Mucosa of stomach (tissue), 1 donor: Measurements from ENCODE around the gene ZP4.

Experiments
- H3K27me3 ChIP-seq: one replicate; pipeline ENCODE4 v1.7.0; 2013; ENCODE audit warnings: mild to moderate bottlenecking, low read length; ENCODE audit not compliant: control insufficient read depth, insufficient read depth
- H3K36me3 ChIP-seq: one replicate; pipeline ENCODE4 v1.7.0; 2013; ENCODE audit warnings: low read length; ENCODE audit not compliant: control insufficient read depth, insufficient read depth
- H3K4me1 ChIP-seq: one replicate; pipeline ENCODE4 v1.7.0; 2013; ENCODE audit warnings: mild to moderate bottlenecking, low read length; ENCODE audit not compliant: control insufficient read depth, insufficient read depth
- H3K4me3 ChIP-seq: one replicate; pipeline ENCODE4 v1.7.0; 2013; ENCODE audit warnings: low read length
- H3K9ac ChIP-seq: one replicate; pipeline ENCODE4 v1.7.0; 2013; ENCODE audit warnings: mild to moderate bottlenecking, low read length, moderate library complexity
- H3K9me3 ChIP-seq: one replicate; pipeline ENCODE4 v1.7.0; 2013; ENCODE audit warnings: mild to moderate bottlenecking, low read length, moderate library complexity; ENCODE audit not compliant: control insufficient read depth
- donor health status: Pancreatic carcinoma.

ZP4 gene

DNA sequence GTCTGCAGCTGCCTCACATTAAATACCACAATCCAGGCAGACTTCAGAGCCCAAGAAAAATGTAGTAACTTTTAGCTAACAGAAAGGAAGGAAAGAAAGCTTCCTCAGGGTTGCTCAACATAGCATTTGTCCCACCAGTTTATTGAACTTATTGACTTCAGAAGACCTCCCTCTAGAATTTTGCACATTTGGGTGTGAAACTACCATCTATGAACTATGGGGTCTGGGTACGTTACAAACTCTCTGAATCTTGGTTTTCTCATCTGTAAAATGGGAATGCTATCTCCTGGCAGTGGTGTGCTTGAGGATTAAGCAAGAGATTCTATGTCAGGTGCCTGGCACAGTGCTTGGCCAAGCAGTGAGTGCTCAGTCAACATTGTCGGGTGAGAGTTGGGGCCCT lies at the start of gene ZP4:
ZP4 (minus strand) TSS at position 101 of the 400 bp plus-strand sequence. CDS start 287 bp downstream, outside the sequence.
- Histone ChIP-seq H3K4me3 (no peak within 1 kb of the TSS), H3K27me3 (no peaks in the 10 kb centered on the region), H3K4me1 (no peaks in the 10 kb centered on the region), H3K36me3 (no peaks in the 10 kb centered on the region), H3K9ac (no peak within 1 kb of the TSS), H3K9me3 (no peaks in the 10 kb centered on the region)

GRCh38 chr1:237938553-237938952 lies 47.8 kb upstream of the ZP4 start:
- Histone ChIP-seq H3K4me3 (no peak overlapping the region), H3K27me3 (no peaks in the 10 kb centered on the region), H3K4me1 (no peaks in the 10 kb centered on the region), H3K36me3 (no peaks in the 10 kb centered on the region), H3K9me3 (no peaks in the 10 kb centered on the region), H3K9ac (no peak overlapping the region)

DNA sequence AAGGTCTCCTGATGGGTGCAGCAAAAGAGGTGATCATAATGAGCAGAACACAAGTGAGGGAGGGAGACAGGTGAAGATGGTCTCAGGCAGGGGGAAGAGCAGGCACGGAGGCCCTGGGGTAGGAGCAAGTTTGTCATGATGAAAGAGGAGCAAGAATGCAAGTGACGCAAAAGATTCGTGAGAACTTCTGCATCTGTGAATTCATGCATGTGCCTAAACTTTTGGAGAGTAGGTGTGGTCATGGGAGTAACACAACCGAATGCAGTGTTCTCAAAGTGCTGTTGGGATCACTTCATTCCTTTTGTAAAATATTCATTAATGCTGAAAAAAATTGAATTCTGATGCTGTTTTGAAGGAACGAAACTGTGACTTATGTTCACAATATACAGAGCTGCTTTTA lies 47.3 kb upstream of the ZP4 start:
- Histone ChIP-seq H3K9ac (no peak overlapping the region), H3K27me3 (no peaks in the 10 kb centered on the region), H3K4me3 (no peak overlapping the region), H3K36me3 (no peaks in the 10 kb centered on the region), H3K9me3 (no peaks in the 10 kb centered on the region), H3K4me1 (no peaks in the 10 kb centered on the region)

DNA sequence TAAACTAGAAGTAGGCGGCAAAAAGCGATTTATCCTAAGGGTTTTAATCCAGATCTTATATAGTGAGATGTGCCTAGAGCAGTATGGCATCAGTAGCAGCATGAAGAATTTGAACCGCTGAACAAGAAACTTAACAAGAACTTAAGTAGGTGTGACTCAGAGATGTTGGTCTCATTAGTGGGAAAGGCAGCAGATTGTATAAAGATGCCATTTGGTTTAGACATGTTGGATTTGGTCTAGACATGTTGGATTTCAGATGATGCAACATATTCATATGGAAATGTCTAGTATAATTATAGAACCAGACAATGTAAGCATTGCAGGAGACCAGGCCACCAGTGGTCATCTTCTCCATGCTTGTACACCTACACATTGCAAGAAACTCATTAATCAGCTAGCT lies 42.1 kb upstream of the ZP4 start:
- no peak overlapping the region for H3K9ac ChIP-seq
- H3K36me3 ChIP-seq, result no peaks in the 10 kb centered on the region
- no peaks in the 10 kb centered on the region for H3K4me1 ChIP-seq
- H3K9me3 ChIP-seq, result no peaks in the 10 kb centered on the region
- no peak overlapping the region for H3K4me3 ChIP-seq
- no peaks in the 10 kb centered on the region for H3K27me3 ChIP-seq

DNA sequence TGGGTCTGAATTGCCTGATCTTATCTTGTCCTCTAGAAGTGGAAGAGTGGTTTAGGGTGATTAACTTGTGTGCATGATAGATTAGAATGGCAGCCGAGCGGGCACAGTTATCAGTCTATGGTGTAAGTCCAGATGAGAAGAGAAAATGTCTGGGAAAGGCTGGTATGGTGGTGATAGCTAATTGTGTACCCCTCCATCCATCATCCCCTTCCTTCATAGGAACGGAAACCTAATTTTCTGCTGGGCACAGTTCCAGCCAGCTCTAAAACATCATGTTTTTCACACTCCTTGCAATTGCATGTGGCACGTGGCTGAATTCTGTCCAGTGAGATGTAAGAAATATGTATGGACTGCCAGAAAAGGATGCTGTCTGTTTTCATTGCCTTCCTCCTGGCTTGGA lies 40.9 kb upstream of the ZP4 start:
- no peaks in the 10 kb centered on the region for H3K4me1 ChIP-seq
- H3K27me3 ChIP-seq, result no peaks in the 10 kb centered on the region
- no peak overlapping the region for H3K9ac ChIP-seq
- no peak overlapping the region for H3K4me3 ChIP-seq
- H3K9me3 ChIP-seq, result no peaks in the 10 kb centered on the region
- H3K36me3 ChIP-seq, result no peaks in the 10 kb centered on the region

DNA sequence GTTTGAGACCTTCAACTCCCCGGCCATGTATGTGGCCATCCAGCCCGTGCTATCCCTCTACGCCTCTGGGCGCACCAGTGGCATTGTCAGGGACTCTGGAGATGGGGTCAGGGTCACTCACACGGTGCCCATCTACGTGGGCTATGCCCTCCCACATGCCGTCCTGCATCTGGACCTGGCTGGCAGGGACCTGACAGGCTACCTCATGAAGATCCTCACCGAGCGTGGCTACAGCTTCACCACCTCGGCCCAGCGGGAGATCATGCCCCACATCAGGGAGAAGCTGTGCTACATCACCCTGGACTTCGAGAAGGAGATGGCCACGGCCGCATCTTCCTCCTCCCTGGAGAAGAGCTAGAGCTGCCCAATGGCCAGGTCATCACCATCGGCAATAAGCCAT lies 36.5 kb upstream of the ZP4 start:
- Histone ChIP-seq H3K4me1 (no peaks in the 10 kb centered on the region), H3K9me3 (no peaks in the 10 kb centered on the region), H3K36me3 (no peaks in the 10 kb centered on the region), H3K4me3 (no peak overlapping the region), H3K9ac (no peak overlapping the region), H3K27me3 (no peaks in the 10 kb centered on the region)

GRCh38 chr1:237921306-237921705 lies 30.6 kb upstream of the ZP4 start:
- no peaks in the 10 kb centered on the region for H3K9me3 ChIP-seq
- no peaks in the 10 kb centered on the region for H3K27me3 ChIP-seq
- H3K36me3 ChIP-seq, result no peaks in the 10 kb centered on the region
- no peak overlapping the region for H3K4me3 ChIP-seq
- no peaks in the 10 kb centered on the region for H3K4me1 ChIP-seq
- H3K9ac ChIP-seq, result no peak overlapping the region

DNA sequence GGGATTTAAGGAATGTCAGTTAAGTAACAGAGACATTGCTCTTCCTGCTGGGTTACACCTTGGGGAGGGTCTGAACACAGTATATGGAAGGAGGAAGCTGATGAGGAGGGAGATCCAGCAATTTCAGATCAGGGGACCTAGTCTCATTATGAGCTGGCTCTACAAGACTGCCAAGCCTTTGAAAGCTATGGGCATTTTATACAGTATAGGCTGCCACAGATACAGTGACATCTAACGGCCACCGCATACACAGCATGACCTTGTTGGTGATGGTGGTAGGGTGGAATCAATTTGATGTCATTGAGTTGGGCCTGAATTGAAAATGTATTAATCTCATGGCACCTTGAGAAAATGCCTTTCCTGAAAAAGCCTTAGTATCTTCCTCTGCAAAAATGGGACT lies 22.6 kb upstream of the ZP4 start:
- Histone ChIP-seq H3K4me3 (no peak overlapping the region), H3K27me3 (no peaks in the 10 kb centered on the region), H3K36me3 (no peaks in the 10 kb centered on the region), H3K9me3 (no peaks in the 10 kb centered on the region), H3K4me1 (no peaks in the 10 kb centered on the region), H3K9ac (no peak overlapping the region)

DNA sequence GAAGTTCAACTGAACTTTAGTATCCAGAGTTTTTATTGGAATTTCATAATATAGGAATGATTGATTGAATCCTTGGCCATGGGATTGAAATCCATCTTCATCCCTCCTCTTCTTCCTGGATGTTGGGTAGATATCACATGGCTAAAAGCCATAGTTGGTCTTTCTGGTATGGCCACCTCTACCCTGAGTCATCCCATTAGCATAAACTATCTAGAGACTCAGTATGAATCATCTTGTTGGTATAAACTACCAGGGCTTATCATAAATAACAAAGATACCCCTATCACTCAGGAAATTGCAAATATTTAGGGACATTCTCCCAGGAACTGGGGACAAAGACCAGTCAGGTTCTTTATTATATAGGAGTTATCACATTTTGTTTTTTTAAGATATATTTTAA lies 21.2 kb upstream of the ZP4 start:
- no peak overlapping the region for H3K9ac ChIP-seq
- no peaks in the 10 kb centered on the region for H3K9me3 ChIP-seq
- H3K4me3 ChIP-seq, result no peak overlapping the region
- H3K27me3 ChIP-seq, result no peaks in the 10 kb centered on the region
- no peaks in the 10 kb centered on the region for H3K4me1 ChIP-seq
- no peaks in the 10 kb centered on the region for H3K36me3 ChIP-seq

DNA sequence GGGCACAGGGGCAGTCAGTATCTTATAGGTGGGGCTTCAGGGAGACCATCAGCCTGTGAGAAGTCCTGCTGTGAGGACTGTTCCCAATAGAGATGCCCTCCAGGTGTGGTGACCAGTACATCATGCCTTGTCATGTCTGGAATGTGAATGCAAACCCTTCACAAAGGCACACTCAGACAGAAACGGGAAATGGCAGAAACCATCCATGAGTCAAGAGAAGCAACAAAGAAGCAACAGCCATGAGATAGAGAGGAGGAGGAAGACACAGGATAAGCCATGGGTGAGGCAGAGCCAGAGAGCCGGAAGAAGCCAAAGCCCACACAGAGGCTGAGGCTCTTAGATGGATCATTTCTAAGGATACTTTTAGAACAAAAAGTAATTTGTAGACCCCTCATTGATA lies 20.1 kb upstream of the ZP4 start:
- Histone ChIP-seq H3K4me3 (no peak overlapping the region), H3K36me3 (no peaks in the 10 kb centered on the region), H3K9ac (no peak overlapping the region), H3K27me3 (no peaks in the 10 kb centered on the region), H3K9me3 (no peaks in the 10 kb centered on the region), H3K4me1 (no peaks in the 10 kb centered on the region)

DNA sequence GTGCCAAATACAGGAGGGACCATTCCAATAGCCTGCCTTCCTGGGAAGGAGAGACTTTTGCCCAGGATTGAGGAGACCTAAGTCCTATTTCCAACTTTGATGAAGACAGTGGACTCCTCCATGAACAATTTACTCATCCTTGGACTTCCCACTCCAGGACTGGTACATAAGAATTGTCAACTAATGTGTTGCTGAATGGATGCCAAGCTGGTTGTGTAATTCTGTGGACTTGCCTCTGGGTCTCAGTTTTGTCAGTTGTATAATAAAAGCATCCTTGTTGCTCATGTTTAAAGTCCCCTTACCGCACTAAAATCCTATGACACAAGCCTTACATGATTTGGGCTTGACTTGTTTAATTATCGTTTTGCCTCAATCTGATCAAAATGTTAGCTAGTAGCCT lies 13.2 kb upstream of the ZP4 start:
- no peaks in the 10 kb centered on the region for H3K36me3 ChIP-seq
- no peaks in the 10 kb centered on the region for H3K4me1 ChIP-seq
- no peaks in the 10 kb centered on the region for H3K9me3 ChIP-seq
- no peaks in the 10 kb centered on the region for H3K27me3 ChIP-seq
- H3K9ac ChIP-seq, result no peak overlapping the region
- H3K4me3 ChIP-seq, result no peak overlapping the region

DNA sequence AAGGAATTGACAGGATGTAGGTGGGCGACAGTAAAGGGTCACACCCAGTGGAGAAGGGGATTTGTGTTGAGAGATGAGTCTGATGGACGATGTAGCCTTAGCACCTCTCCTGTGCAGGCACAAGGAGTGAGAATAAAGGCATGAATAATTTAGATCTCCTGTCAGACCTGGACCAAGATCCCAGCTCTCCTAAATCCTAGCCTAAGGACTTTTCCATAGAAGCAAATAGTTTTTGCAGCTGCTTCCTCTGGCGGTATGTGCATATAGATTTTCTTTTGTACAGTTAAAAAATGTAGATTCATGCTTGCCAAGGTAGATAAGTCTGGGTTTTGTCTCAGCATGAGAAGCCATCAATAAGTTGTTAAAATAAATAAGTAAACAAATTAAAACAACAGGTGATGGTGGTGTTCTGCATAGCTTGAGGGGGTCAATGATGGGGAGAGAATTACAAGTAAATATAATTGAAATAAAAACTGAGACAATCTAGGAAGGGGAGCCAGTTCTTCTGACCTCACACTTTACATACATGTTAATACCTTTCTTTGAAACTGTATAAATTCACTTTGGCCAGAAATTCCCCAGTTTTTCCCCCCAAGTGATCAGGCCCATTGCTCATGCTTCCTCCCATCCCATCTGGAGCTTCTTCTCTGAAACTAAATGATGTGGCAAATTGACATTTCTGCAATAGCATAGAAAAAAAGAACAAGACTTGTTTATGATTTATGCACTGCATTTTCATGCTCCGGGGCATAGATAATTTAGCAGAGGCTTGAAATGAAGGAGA lies 12.4 kb upstream of the ZP4 start:
- Histone ChIP-seq H3K4me3 (no peak overlapping the region), H3K4me1 (no peaks in the 10 kb centered on the region), H3K9ac (no peak overlapping the region), H3K36me3 (no peaks in the 10 kb centered on the region), H3K9me3 (no peaks in the 10 kb centered on the region), H3K27me3 (no peaks in the 10 kb centered on the region)
